Smooth muscle cell of the brain vasculature (primary cell): ENCODE data around the gene SCLT1.

ENCODE experiments used
- DNase-seq: peaks from one replicate; pipeline ENCODE4 v3.0.0-alpha.2; 2012; ENCODE audit warnings: low read depth, low spot score

SCLT1 gene

GRCh38 chr4:128958194-128958593 is 135.1 kb downstream of the SCLT1 start:
- DNase-seq = no peak

- no peak for DNase-seq
Measured at GRCh38 chr4:128957459-128957858, 135.9 kb downstream of the SCLT1 start.

- DNase-seq = no peak
Measured at GRCh38 chr4:128955751-128956150, 137.6 kb downstream of the SCLT1 start.

GRCh38 chr4:128954941-128955340 is 138.4 kb downstream of the SCLT1 start:
- no peak for DNase-seq

- no peak for DNase-seq
Measured at GRCh38 chr4:128951316-128951715, 142.0 kb downstream of the SCLT1 start.

- DNase-seq = no peak
Measured at GRCh38 chr4:128950796-128951195, 142.5 kb downstream of the SCLT1 start.

- no peak for DNase-seq
Measured at GRCh38 chr4:128946916-128947315, 146.4 kb downstream of the SCLT1 start.

GRCh38 chr4:128942607-128943006 is 150.7 kb downstream of the SCLT1 start:
- DNase-seq = no peak

GRCh38 chr4:128940971-128941370 is 152.4 kb downstream of the SCLT1 start:
- no peak for DNase-seq

- DNase-seq = no peak
Measured at GRCh38 chr4:128930051-128930450, 163.3 kb downstream of the SCLT1 start.

- no peak for DNase-seq
Measured at GRCh38 chr4:128924951-128925350, 168.4 kb downstream of the SCLT1 start.

GRCh38 chr4:128921954-128922353 is 171.4 kb downstream of the SCLT1 start:
- no peak for DNase-seq

- DNase-seq = no peak
Measured at GRCh38 chr4:128917781-128918180, 175.6 kb downstream of the SCLT1 start.

- no peak for DNase-seq
Measured at GRCh38 chr4:128916832-128917231, 176.5 kb downstream of the SCLT1 start.

- no peak for DNase-seq
Measured at GRCh38 chr4:128915544-128915943, 177.8 kb downstream of the SCLT1 start.

GRCh38 chr4:128913228-128913627 is 180.1 kb downstream of the SCLT1 start:
- no peak for DNase-seq

GRCh38 chr4:128908735-128909134 is 184.6 kb downstream of the SCLT1 start:
- DNase-seq = no peak

GRCh38 chr4:128907981-128908380 is 185.4 kb downstream of the SCLT1 start:
- DNase-seq = no peak

- no peak for DNase-seq
Measured at GRCh38 chr4:128906581-128906980, 186.8 kb downstream of the SCLT1 start.

- DNase-seq = no peak
Measured at GRCh38 chr4:128904821-128905220, 188.5 kb downstream of the SCLT1 start.

GRCh38 chr4:128880662-128881061 is 212.7 kb downstream of the SCLT1 start:
- no peak for DNase-seq

- DNase-seq = no peak
Measured at GRCh38 chr4:128879971-128880370, 213.4 kb downstream of the SCLT1 start.

GRCh38 chr4:128879283-128879682 is 214.1 kb downstream of the SCLT1 start:
- DNase-seq = no peak

- DNase-seq = no peak
Measured at GRCh38 chr4:128877934-128878333, 215.4 kb downstream of the SCLT1 start.

GRCh38 chr4:128876200-128876599 is 217.1 kb downstream of the SCLT1 start:
- DNase-seq = no peak
